CD14-positive monocyte (primary cell): ENCODE measurements around the gene ELP6. TPM values are rescaled to one million over a fixed set of nuclear protein-coding genes. Genes with fewer than 3 reads are reported as not detected.

Experiments
- DNase-seq, 3 donors: peaks; one replicate each; pipeline ENCODE4 v3.0.0-alpha.2; 2011 to 2022
- H2AFZ ChIP-seq: 2 replicates; pipeline ENCODE4 v1.6.0; 2012; ENCODE audit warnings: mild to moderate bottlenecking, low read depth, low read length, inconsistent platforms; ENCODE audit not compliant: insufficient read depth, poor library complexity, severe bottlenecking
- H3K27ac ChIP-seq, 2 donors: 1 replicate in 1 of 2; 2 replicates in 1 of 2; pipeline ENCODE4 v1.5.1; 2012 to 2013; ENCODE audit warnings: low read length in 2 of 2, control low read depth in 1 of 2, inconsistent platforms in 1 of 2, low read depth in 1 of 2, mild to moderate bottlenecking in 1 of 2
- H3K27me3 ChIP-seq, 2 donors: one replicate each; pipeline versions ENCODE4 v1.6.0 to v1.6.1; 2011 to 2013; ENCODE audit warnings: low read length in 2 of 2; ENCODE audit not compliant: control insufficient read depth in 2 of 2, insufficient read depth in 2 of 2
- H3K36me3 ChIP-seq, 2 donors: replicated peaks in 1 of 2; 1 replicate in 1 of 2; 2 replicates in 1 of 2; pipeline versions ENCODE4 v1.5.1 to v1.6.1; 2012 to 2013; ENCODE audit warnings: low read length in 2 of 2, control low read depth in 1 of 2, inconsistent platforms in 1 of 2, mild to moderate bottlenecking in 1 of 2; ENCODE audit not compliant: insufficient read depth in 2 of 2, control insufficient read depth in 1 of 2
- H3K4me1 ChIP-seq, 2 donors: 1 replicate in 1 of 2; 2 replicates in 1 of 2; pipeline versions ENCODE4 v1.5.1 to v1.6.1; 2012 to 2013; ENCODE audit warnings: low read length in 2 of 2, control low read depth in 1 of 2, inconsistent platforms in 1 of 2, mild to moderate bottlenecking in 1 of 2, moderate library complexity in 1 of 2; ENCODE audit not compliant: insufficient read depth in 2 of 2, control insufficient read depth in 1 of 2
- H3K4me2 ChIP-seq: replicated peaks from 2 replicates; pipeline ENCODE3; 2012; ENCODE audit warnings: low read length, moderate library complexity, mild to moderate bottlenecking; ENCODE audit not compliant: poor library complexity, severe bottlenecking; ENCODE audit errors: extremely low read depth
- H3K4me3 ChIP-seq, 3 experiments: fragments of 200-600 bp in 1 of 3; sonication (generic) in 1 of 3; replicated peaks in 1 of 3; 1 replicate in 2 of 3; 2 replicates in 1 of 3; pipeline ENCODE4 v1.5.1; 2011 to 2013; ENCODE audit warnings: low read length in 3 of 3, mild to moderate bottlenecking in 3 of 3, control low read depth in 2 of 3, low read depth in 2 of 3, inconsistent platforms in 1 of 3, moderate library complexity in 1 of 3
- H3K79me2 ChIP-seq: 2 replicates; pipeline ENCODE4 v1.6.0; 2012; ENCODE audit warnings: mild to moderate bottlenecking, control low read depth, inconsistent platforms, low read length, moderate library complexity; ENCODE audit not compliant: insufficient read depth
- H3K9ac ChIP-seq: 2 replicates; pipeline ENCODE4 v1.6.0; 2017; ENCODE audit warnings: low read length, mild to moderate bottlenecking; ENCODE audit not compliant: insufficient read depth, poor library complexity, severe bottlenecking
- H3K9me3 ChIP-seq, 2 donors: replicated peaks in 1 of 2; 1 replicate in 1 of 2; 2 replicates in 1 of 2; pipeline versions ENCODE4 v1.5.1 to v1.6.1; 2012 to 2013; ENCODE audit warnings: low read length in 2 of 2, control low read depth in 1 of 2; ENCODE audit not compliant: control insufficient read depth in 1 of 2, insufficient read depth in 1 of 2
- H4K20me1 ChIP-seq: 2 replicates; pipeline ENCODE4 v1.6.0; 2012; ENCODE audit warnings: mild to moderate bottlenecking, low read length, control low read depth, moderate library complexity; ENCODE audit not compliant: insufficient read depth
- H3K27ac Mint-ChIP-seq, 7 donors: one replicate each; pipeline ENCODE4 v1.8.0; 2020; ENCODE audit warnings: mild to moderate bottlenecking in 7 of 7, mixed read lengths in 7 of 7, moderate library complexity in 6 of 7, inconsistent platforms in 2 of 7
- H3K27me3 Mint-ChIP-seq, 3 donors: one replicate each; pipeline ENCODE4 v1.8.0; 2021 to 2022; ENCODE audit warnings: low read depth in 3 of 3, mild to moderate bottlenecking in 3 of 3, mixed read lengths in 3 of 3, moderate library complexity in 3 of 3, inconsistent platforms in 1 of 3
- H3K36me3 Mint-ChIP-seq, 2 donors: one replicate each; pipeline ENCODE4 v1.8.0; 2020; ENCODE audit warnings: mixed read lengths in 2 of 2, inconsistent platforms in 1 of 2, mild to moderate bottlenecking in 1 of 2
- H3K4me1 Mint-ChIP-seq: one replicate; pipeline ENCODE4 v1.8.0; 2020; ENCODE audit warnings: mild to moderate bottlenecking, mixed read lengths
- H3K4me3 Mint-ChIP-seq, 2 donors: one replicate each; pipeline ENCODE4 v1.8.0; 2020; ENCODE audit warnings: mild to moderate bottlenecking in 2 of 2, mixed read lengths in 2 of 2, moderate library complexity in 1 of 2
- H3K9me3 Mint-ChIP-seq, 7 donors: one replicate each; pipeline ENCODE4 v1.8.0; 2020 to 2022; ENCODE audit warnings: mixed read lengths in 7 of 7, mild to moderate bottlenecking in 6 of 7, moderate library complexity in 6 of 7, inconsistent platforms in 2 of 7
- CTCF ChIP-seq: fragments of 200-600 bp; IDR thresholded peaks from one replicate; pipeline ENCODE4 v1.8.0; 2022; ENCODE audit warnings: antibody characterized with exemption, mild to moderate bottlenecking
- WGBS: methylation state at CpG from one replicate; pipeline ENCODE4 v1.1.5; 2013; ENCODE audit warnings: missing lambda C conversion rate; ENCODE audit not compliant: insufficient coverage; 5-methylcytosine and 5-hydroxymethylcytosine counted together
- intact Hi-C, 2 donors: fragments of 100-400 bp; cut with micrococcal nuclease; formaldehyde crosslinking; loops; one replicate each; pipeline versions ENCODE4 v1.15.0 to v1.15.1; 2023
- polyA plus RNA-seq, 3 donors: library from polyadenylated mRNA; depleted of rRNA in 1 of 3; unstranded in 2 of 3; stranded (reverse) in 1 of 3; fragments of 300-500 nt in 2 of 3; fragments of >200 nt in 1 of 3; fragmentation: Illumina TruSeq in 2 of 3; gene quantifications; 1 replicate in 2 of 3; 2 replicates in 1 of 3; pipeline ENCODE4 v1.2.3, GENCODE V29; 2012 to 2021

ELP6 gene
- polyA plus RNA-seq, 3 donors: 14.0 to 18.3 (median 14.9) TPM

- peaks cover 0 to 7% (median 4%) of the 10 kb centered on the region in 3 donors for H3K27me3 Mint-ChIP-seq
- H3K9me3 Mint-ChIP-seq: peaks cover 0 to 3% (median 0%) of the 10 kb centered on the region in 7 donors
- Histone ChIP-seq H3K36me3 (no peaks in the 10 kb centered on the region), H3K4me1 (no peaks in the 10 kb centered on the region), H3K4me2 (no peak overlapping the region), H2AFZ (no peak overlapping the region), H3K27ac (no peak overlapping the region), H3K9ac (no peak overlapping the region), H3K79me2 (no peaks in the 10 kb centered on the region), H3K4me3 (no peak overlapping the region), H3K27me3 (no peaks in the 10 kb centered on the region), H4K20me1 (no peaks in the 10 kb centered on the region), H3K9me3 (no peaks in the 10 kb centered on the region)
- no peak overlapping the region for H3K4me3 Mint-ChIP-seq
- no peaks in the 10 kb centered on the region for H3K36me3 Mint-ChIP-seq
- intact Hi-C loops: no loop called here
- DNase-seq: no peak
- 91% methylated on average over 21 of the region's 21 CpGs for WGBS
- H3K4me1 Mint-ChIP-seq: no peaks in the 10 kb centered on the region
- no peak for TF ChIP-seq CTCF
- no peak overlapping the region for H3K27ac Mint-ChIP-seq
Measured at GRCh38 chr3:47542471-47543173, 29.1 kb upstream of the ELP6 start.

- no peak for TF ChIP-seq CTCF
- Histone ChIP-seq H3K9ac (no peak overlapping the region), H3K79me2 (no peaks in the 10 kb centered on the region), H3K27ac (no peak overlapping the region), H3K4me3 (no peak overlapping the region), H3K9me3 (no peaks in the 10 kb centered on the region), H2AFZ (no peak overlapping the region), H3K36me3 (no peaks in the 10 kb centered on the region), H3K4me2 (no peak overlapping the region), H3K27me3 (no peaks in the 10 kb centered on the region), H3K4me1 (no peaks in the 10 kb centered on the region), H4K20me1 (no peaks in the 10 kb centered on the region)
- no peak overlapping the region for H3K27ac Mint-ChIP-seq
- H3K27me3 Mint-ChIP-seq: peaks cover 0 to 7% (median 4%) of the 10 kb centered on the region in 3 donors
- 33% methylated on average over 3 of the region's 6 CpGs for WGBS
- H3K9me3 Mint-ChIP-seq: peaks cover 0 to 3% (median 0%) of the 10 kb centered on the region in 7 donors
- no peak overlapping the region for H3K4me3 Mint-ChIP-seq
- H3K36me3 Mint-ChIP-seq: no peaks in the 10 kb centered on the region
- intact Hi-C loops: no loop called here
- no peaks in the 10 kb centered on the region for H3K4me1 Mint-ChIP-seq
- DNase-seq: no peak
Measured at GRCh38 chr3:47541583-47542108, 28.1 kb upstream of the ELP6 start.
